CD4-positive, alpha-beta T cell (primary cell): ENCODE measurements around the gene ALPL. TPM values are rescaled to one million over a fixed set of nuclear protein-coding genes. Genes with fewer than 3 reads are reported as not detected.
"Not testable (repeated sequence)": the region's sequence is repeated elsewhere in the genome, so short reads cannot be mapped to it uniquely, and the experiment has no call there.

Experiments used
- ATAC-seq: fragments of 200-7000 bp; cut with Tn5 transposase; one replicate; pipeline ENCODE4 v1.10.0; 2022; ENCODE audit warnings: mild to moderate bottlenecking; ENCODE audit not compliant: poor library complexity
- CTCF ChIA-PET: fragments of 350-600 bp; sonication (Branson Sonifier 250); formaldehyde crosslinking; loops from one replicate; lab custom pipeline; 2021; ENCODE audit warnings: antibody characterized with exemption, inconsistent platforms; lab: Charles Lee
- POLR2A ChIA-PET: fragments of 350-600 bp; sonication (Branson Sonifier 250); formaldehyde crosslinking; loops from one replicate; lab custom pipeline; 2021; ENCODE audit warnings: antibody characterized with exemption, inconsistent platforms; lab: Charles Lee
- DNase-seq, 14 experiments: peaks; one replicate each; pipeline ENCODE4 v3.0.0-alpha.2; 2013 to 2020; ENCODE audit warnings: mixed read lengths in 2 of 14
- H3K27ac ChIP-seq, 2 donors: one replicate each; pipeline versions ENCODE4 v1.5.1 to v1.7.0; 2013; ENCODE audit warnings: low read length in 2 of 2, low read depth in 1 of 2, mild to moderate bottlenecking in 1 of 2
- H3K27me3 ChIP-seq, 2 experiments: 1 replicate in 1 of 2; 2 replicates in 1 of 2; pipeline versions ENCODE4 v1.6.1 to v1.7.0; 2013; ENCODE audit warnings: low read length in 2 of 2, control low read depth in 1 of 2, mild to moderate bottlenecking in 1 of 2, moderate library complexity in 1 of 2; ENCODE audit not compliant: insufficient read depth in 2 of 2, control insufficient read depth in 1 of 2
- H3K36me3 ChIP-seq: one replicate; pipeline ENCODE4 v1.6.1; 2013; ENCODE audit warnings: low read length, control low read depth; ENCODE audit not compliant: insufficient read depth
- H3K4me1 ChIP-seq: one replicate; pipeline ENCODE4 v1.6.1; 2013; ENCODE audit warnings: low read length, control low read depth; ENCODE audit not compliant: insufficient read depth
- H3K4me3 ChIP-seq: one replicate; pipeline ENCODE4 v1.5.1; 2013; ENCODE audit warnings: mild to moderate bottlenecking, low read length, moderate library complexity
- H3K9me3 ChIP-seq, 2 experiments: 1 replicate in 1 of 2; 2 replicates in 1 of 2; pipeline versions ENCODE4 v1.6.1 to v1.7.0; 2013; ENCODE audit warnings: low read length in 2 of 2, mild to moderate bottlenecking in 2 of 2, control low read depth in 1 of 2, moderate library complexity in 1 of 2; ENCODE audit not compliant: control insufficient read depth in 1 of 2, insufficient read depth in 1 of 2
- H3K27ac Mint-ChIP-seq: one replicate; pipeline ENCODE4 v1.8.0; 2020; ENCODE audit warnings: mixed read lengths
- H3K27me3 Mint-ChIP-seq: one replicate; pipeline ENCODE4 v1.8.0; 2021; ENCODE audit warnings: mixed read lengths
- H3K36me3 Mint-ChIP-seq: one replicate; pipeline ENCODE4 v1.8.0; 2021; ENCODE audit warnings: low read depth, mixed read lengths
- H3K4me1 Mint-ChIP-seq: one replicate; pipeline ENCODE4 v1.8.0; 2021; ENCODE audit warnings: low read depth, mixed read lengths
- H3K4me3 Mint-ChIP-seq: one replicate; pipeline ENCODE4 v1.8.0; 2020; ENCODE audit warnings: mild to moderate bottlenecking, mixed read lengths
- H3K9me3 Mint-ChIP-seq: one replicate; pipeline ENCODE4 v1.8.0; 2020; ENCODE audit warnings: mixed read lengths
- CTCF ChIP-seq: fragments of 200-600 bp; IDR thresholded peaks from one replicate; pipeline ENCODE4 v1.8.0; 2022; ENCODE audit warnings: antibody characterized with exemption, mild to moderate bottlenecking
- intact Hi-C, 2 experiments: fragments of 100-400 bp; cut with DNase I in 1 of 2; cut with micrococcal nuclease in 1 of 2; formaldehyde crosslinking; loops; one replicate each; pipeline versions ENCODE4 v1.15.1 to v1.9.0; 2023 to 2025; cut with DNase I, micrococcal nuclease
- total RNA-seq, 174 experiments: library from RNA in 2 of 174; stranded (reverse) in 2 of 174; gene quantifications; one replicate each; pipeline ENCODE4 v1.2.3 and lab custom pipeline; 2021 to 2026

The ALPL gene
- total RNA-seq, 2 experiments from 2014 or later = not detected

- ATAC-seq = no peak
- H3K4me1 Mint-ChIP-seq = no peaks in the 10 kb centered on the region
- H3K27ac Mint-ChIP-seq = no peak overlapping the region
- no peak for DNase-seq
- Histone ChIP-seq H3K27me3 (peaks cover 0 to 3% of the 10 kb centered on the region in 2 experiments), H3K4me3 (no peak overlapping the region), H3K27ac (no peak overlapping the region), H3K9me3 (no peaks in the 10 kb centered on the region), H3K36me3 (no peaks in the 10 kb centered on the region), H3K4me1 (no peaks in the 10 kb centered on the region)
- ChIA-PET POLR2A (interaction anchor here (0.6 kb wide), 1 partner anchor 149 kb away, joined by 4 read pairs; no protein-coding TSS in a partner anchor), CTCF (interaction anchor here (0.6 kb wide), 1 partner anchor 180 kb away, joined by 3 read pairs; no protein-coding TSS in a partner anchor)
- H3K9me3 Mint-ChIP-seq = no peaks in the 10 kb centered on the region
- intact Hi-C loops = no loop called here
- peaks cover 7% of the 10 kb centered on the region for H3K27me3 Mint-ChIP-seq
- H3K36me3 Mint-ChIP-seq = no peaks in the 10 kb centered on the region
- TF ChIP-seq CTCF = no peak
- no peak overlapping the region for H3K4me3 Mint-ChIP-seq
These were observed 8.0 kb downstream of the ALPL start for GRCh38 chr1:21517161-21517589.

DNA sequence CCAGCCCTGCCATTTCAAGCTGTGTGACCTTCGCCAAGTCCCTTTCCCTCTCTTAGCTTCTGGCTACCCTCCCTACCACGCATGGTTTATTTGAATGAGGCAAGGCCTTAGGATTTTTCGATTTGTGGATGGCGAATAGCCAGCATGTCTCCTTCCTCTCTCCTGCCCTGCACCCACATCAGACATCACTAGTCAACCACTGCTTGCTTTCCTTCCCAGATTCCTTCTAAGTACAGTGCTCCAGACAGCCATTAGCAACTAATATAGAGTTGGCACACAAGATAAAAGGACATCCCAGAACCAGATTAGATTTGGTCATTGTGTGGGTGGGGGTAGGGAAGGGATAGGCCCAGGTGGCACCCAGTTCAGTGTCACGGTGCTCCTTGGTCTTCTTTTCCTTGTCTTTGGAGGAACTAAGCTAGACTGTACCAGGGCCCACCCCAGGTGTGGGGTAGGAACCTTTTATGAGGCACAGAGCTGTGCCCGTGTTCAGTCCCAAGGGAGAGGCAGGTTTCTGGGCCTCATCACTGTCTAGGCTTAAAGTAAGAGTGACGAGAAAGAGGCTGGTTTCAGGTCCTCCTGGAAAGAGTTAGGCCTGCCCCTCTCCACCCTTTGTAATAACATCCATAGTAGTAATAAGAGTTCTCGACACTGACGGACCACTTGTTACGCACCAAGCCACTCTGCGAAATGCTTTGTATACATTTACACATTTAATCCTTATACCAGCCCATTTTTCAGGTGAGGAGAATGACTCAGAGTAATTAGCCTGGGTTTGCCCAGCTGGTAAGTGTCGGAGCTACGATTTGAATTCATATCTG lies 8.6 kb downstream of the ALPL start:
- ChIA-PET POLR2A (interaction anchor here (0.6 kb wide), 1 partner anchor 149 kb away, joined by 4 read pairs; no protein-coding TSS in a partner anchor), CTCF (interaction anchor here (0.6 kb wide), 1 partner anchor 179 kb away, joined by 3 read pairs; no protein-coding TSS in a partner anchor)
- Mint-ChIP-seq H3K9me3 (no peaks in the 10 kb centered on the region), H3K4me3 (no peak overlapping the region), H3K27me3 (peaks cover 5% of the 10 kb centered on the region), H3K27ac (no peak overlapping the region), H3K36me3 (no peaks in the 10 kb centered on the region), H3K4me1 (no peaks in the 10 kb centered on the region)
- H3K27ac ChIP-seq = no peak overlapping the region
- peaks cover 0 to 3% of the 10 kb centered on the region in 2 experiments for H3K27me3 ChIP-seq
- TF ChIP-seq CTCF = no peak
- DNase-seq (no peak), ATAC-seq (no peak)
- no peak overlapping the region for H3K4me3 ChIP-seq
- no peaks in the 10 kb centered on the region for H3K36me3 ChIP-seq
- intact Hi-C loops = no loop called here
- no peaks in the 10 kb centered on the region for H3K9me3 ChIP-seq
- H3K4me1 ChIP-seq = no peaks in the 10 kb centered on the region

GRCh38 chr1:21518774-21519455 lies 9.7 kb downstream of the ALPL start:
- Histone ChIP-seq H3K4me1 (no peaks in the 10 kb centered on the region), H3K27me3 (peaks cover 0 to 3% of the 10 kb centered on the region in 2 experiments), H3K4me3 (no peak overlapping the region), H3K36me3 (no peaks in the 10 kb centered on the region), H3K27ac (no peak overlapping the region), H3K9me3 (no peaks in the 10 kb centered on the region)
- DNase-seq = no peak
- Mint-ChIP-seq H3K36me3 (no peaks in the 10 kb centered on the region), H3K27me3 (peaks cover 5% of the 10 kb centered on the region), H3K4me3 (no peak overlapping the region), H3K4me1 (no peaks in the 10 kb centered on the region), H3K9me3 (no peaks in the 10 kb centered on the region), H3K27ac (no peak overlapping the region)
- POLR2A ChIA-PET = no interaction called here
- no peak for TF ChIP-seq CTCF
- intact Hi-C loops = no loop called here
- CTCF ChIA-PET = interaction anchor here (0.6 kb wide), 1 partner anchor 556 kb away, joined by 3 read pairs; no protein-coding TSS in a partner anchor
- no peak for ATAC-seq

DNA sequence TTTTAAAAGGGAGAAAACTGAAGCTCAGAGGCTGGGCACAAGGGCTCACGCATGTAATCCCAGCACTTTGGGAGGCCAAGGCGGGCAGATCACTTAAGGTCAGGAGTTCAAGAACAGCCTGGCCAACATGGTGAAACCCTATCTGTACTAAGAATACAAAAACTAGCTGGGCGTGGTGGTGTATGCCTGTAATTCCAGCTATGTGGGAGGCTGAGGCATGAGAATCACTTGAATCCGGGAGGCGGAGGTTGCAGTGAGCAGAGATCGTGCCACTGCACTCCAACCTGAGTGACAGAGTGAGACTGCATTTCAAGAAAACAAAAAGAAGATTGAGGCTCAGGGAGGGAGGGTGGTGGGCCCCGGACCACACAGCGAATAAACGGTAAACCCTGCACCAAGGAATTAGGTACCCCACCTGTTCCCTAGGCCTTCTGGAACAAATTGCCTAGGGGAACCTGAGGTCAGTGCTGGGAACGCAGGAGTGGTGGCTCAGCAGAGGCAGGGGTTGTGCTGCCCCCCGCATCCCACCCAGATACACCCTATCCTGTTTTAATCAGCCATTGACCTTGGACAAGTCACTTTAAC lies 10.4 kb downstream of the ALPL start:
- H3K27ac ChIP-seq, H3K9me3 Mint-ChIP-seq, POLR2A ChIA-PET, H3K27me3 ChIP-seq, H3K27me3 Mint-ChIP-seq, H3K4me3 Mint-ChIP-seq, H3K4me1 ChIP-seq, H3K36me3 Mint-ChIP-seq, H3K36me3 ChIP-seq, ATAC-seq, H3K4me3 ChIP-seq, H3K27ac Mint-ChIP-seq, CTCF ChIA-PET, H3K4me1 Mint-ChIP-seq, intact Hi-C loops, H3K9me3 ChIP-seq, DNase-seq: not testable (repeated sequence)
